ENCODE results near the gene GOSR1.
"Not testable (repeated sequence)": the region's sequence is repeated elsewhere in the genome, so short reads cannot be mapped to it uniquely, and the experiment has no call there.

The GOSR1 gene

GRCh38 chr17:30532871-30533270 lies 55.7 kb downstream of the GOSR1 start:
- no peak for DNase-seq (ENCODE audit: low spot score)
- TF ChIP-seq, protein P1, sequence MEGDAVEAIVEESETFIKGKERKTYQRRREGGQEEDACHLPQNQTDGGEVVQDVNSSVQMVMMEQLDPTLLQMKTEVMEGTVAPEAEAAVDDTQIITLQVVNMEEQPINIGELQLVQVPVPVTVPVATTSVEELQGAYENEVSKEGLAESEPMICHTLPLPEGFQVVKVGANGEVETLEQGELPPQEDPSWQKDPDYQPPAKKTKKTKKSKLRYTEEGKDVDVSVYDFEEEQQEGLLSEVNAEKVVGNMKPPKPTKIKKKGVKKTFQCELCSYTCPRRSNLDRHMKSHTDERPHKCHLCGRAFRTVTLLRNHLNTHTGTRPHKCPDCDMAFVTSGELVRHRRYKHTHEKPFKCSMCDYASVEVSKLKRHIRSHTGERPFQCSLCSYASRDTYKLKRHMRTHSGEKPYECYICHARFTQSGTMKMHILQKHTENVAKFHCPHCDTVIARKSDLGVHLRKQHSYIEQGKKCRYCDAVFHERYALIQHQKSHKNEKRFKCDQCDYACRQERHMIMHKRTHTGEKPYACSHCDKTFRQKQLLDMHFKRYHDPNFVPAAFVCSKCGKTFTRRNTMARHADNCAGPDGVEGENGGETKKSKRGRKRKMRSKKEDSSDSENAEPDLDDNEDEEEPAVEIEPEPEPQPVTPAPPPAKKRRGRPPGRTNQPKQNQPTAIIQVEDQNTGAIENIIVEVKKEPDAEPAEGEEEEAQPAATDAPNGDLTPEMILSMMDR (IDR thresholded peaks at IDR 0.05; ENCODE audit: extremely low read depth, missing control alignments) = no peak

DNA sequence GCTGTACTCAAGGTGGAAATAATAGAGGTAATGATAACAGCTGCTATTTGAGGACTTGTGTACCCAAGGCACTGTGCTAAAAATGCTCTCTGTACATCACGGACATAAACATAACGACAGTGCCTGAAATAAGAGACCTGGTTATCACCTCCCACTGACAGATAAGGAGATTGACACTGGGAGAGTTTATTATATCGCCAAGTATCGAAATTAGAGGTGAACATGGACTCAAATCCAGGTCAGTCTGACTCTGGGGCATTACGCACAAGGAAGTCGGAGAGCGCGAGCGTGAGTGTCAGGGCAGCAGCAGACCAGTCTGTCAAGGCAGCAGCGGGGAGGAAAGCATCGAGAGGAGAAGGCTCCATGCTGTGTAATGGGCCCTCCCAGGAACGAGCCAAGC lies 57.1 kb downstream of the GOSR1 start:
- no peak for DNase-seq (ENCODE audit: low spot score)
- TF ChIP-seq, protein P1 (IDR thresholded peaks at IDR 0.05; ENCODE audit: extremely low read depth, missing control alignments) = no peak

DNA sequence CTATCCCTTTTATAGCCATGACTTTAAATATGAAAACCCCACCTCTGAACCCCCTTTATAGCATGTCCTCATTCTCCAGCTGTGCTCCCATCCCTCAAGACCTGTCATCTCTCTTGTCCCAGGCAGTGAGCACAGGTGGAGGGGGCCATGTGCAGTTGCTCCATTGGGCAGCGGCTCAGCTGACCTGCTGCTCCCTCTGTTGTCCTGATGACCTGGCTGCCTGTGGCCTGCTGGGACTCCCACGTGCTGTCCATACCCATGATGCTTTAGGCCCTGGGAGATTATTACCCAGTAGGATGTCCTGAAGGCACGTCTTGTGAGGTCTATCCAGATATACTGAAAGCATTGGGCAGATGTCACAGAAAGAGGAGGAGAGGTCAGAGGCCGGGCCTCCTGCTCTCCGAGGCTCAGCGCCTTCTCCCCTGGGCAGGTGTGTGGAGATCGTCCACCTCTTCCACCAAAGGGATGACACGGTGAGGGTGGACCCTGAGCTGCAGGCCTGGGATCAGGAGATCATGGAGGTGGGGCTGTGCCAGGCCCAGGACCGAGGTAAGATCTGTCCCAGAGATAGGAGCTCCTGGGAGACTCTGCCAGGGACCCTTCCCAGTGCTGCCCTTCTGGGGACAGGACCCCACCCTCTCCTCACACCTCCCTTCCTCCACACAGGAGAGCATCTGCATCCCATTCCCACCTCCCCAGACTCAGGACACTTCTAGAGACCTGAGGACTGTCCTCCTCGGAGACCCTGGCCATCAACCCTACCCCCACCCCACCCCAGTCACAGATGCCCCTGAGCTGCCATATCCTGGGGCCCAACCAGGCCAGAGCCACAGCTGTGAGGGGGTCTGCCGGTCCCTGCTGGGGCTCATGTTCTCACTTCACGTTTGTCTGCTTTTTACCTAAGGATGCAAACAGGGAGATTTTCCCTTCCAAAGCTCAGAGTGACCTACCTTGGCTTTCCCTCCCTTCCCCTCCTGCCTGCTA lies 58.0 kb downstream of the GOSR1 start:
- TF ChIP-seq, protein P1 (IDR thresholded peaks at IDR 0.05; ENCODE audit: extremely low read depth, missing control alignments) = no peak
- DNase-seq (ENCODE audit: low spot score) = no peak

DNA sequence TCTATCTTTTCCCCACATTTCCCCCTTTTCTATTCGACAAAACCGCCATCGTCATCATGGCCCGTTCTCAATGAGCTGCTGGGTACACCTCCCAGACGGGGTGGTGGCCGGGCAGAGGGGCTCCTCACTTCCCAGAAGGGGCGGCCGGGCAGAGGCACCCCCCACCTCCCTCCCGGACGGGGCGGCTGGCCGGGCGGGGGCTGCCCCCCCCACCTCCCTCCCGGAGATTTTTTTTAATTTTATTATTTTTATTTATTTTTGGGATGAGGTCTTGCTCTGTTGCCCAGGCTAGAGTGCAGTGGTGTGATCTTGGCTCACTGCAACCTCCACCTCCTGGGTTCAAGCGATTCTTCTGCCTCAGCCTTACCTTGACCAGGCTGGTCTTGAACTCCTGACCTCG lies 59.6 kb downstream of the GOSR1 start:
- DNase-seq (ENCODE audit: low spot score) = not testable (repeated sequence)

DNA sequence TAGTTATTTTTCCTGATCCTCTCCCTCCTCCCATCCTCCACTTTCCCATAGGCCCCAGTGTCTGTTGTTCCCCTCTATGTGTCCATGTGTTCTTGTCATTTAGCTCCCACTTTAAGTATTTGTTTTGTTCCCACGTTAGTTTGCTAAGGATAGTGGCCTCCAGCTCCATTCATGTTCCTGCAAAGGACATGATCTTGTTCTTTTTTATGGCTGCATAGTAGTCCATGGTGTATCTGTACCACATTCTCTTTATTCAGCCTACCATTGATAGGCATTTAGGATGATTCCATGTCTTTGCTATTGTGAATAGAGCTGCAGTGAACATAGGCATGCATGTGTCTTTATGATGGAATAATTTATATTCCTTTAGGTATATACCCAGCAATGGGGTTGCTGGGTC lies 60.5 kb downstream of the GOSR1 start:
- DNase-seq (ENCODE audit: low spot score) = not testable (repeated sequence)

DNA sequence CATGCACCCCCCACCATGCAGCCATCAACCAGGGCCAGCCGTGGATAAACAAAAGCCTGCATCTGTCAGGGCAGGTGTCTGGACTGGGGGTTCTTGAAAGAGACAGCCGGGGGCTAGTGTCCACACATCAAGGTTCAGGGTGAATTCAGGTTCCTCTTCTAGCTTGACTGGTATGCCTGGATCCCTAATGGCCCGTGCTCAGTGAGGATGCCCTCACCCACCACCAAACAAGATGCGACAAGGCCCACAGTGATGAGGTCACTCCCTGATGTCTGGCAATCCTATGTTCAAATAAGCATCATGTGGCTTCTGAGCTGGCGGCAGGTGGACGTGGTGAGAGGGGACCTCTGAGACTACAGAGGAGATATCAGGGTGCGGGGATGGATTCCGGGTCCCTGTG lies 64.6 kb downstream of the GOSR1 start:
- TF ChIP-seq, protein P1 (IDR thresholded peaks at IDR 0.05; ENCODE audit: extremely low read depth, missing control alignments) = no peak
- no peak for DNase-seq (ENCODE audit: low spot score)

- no peak for DNase-seq (ENCODE audit: low spot score)
- TF ChIP-seq, protein P1 (IDR thresholded peaks at IDR 0.05; ENCODE audit: extremely low read depth, missing control alignments) = no peak
Observed at GRCh38 chr17:30543456-30543855, 66.2 kb downstream of the GOSR1 start.

- TF ChIP-seq, protein P1 (IDR thresholded peaks at IDR 0.05; ENCODE audit: extremely low read depth, missing control alignments) = no peak
- DNase-seq (ENCODE audit: low spot score) = no peak
Observed at GRCh38 chr17:30545024-30545423, 67.8 kb downstream of the GOSR1 start.
